Common myeloid progenitor, CD34-positive (primary cell): ENCODE results near the gene ADAM12.

ENCODE experiments used
- CTCF ChIA-PET: fragments of 350-600 bp; sonication (Branson Sonifier 250); formaldehyde crosslinking; loops from one replicate; lab custom pipeline; 2021; ENCODE audit warnings: antibody characterized with exemption; lab: Charles Lee
- POLR2A ChIA-PET: fragments of 350-600 bp; sonication (Branson Sonifier 250); formaldehyde crosslinking; loops from one replicate; lab custom pipeline; 2021; ENCODE audit warnings: antibody characterized with exemption; lab: Charles Lee
- DNase-seq, 3 donors: peaks; one replicate each; pipeline versions ENCODE4 v3.0.0 to v3.0.0-alpha.2; 2013
- H3K27ac ChIP-seq, 2 experiments: 1 replicate in 1 of 2; 2 replicates in 1 of 2; pipeline ENCODE4 v1.7.0; 2013; ENCODE audit warnings: inconsistent platforms in 2 of 2, low read length in 2 of 2, mild to moderate bottlenecking in 2 of 2, low read depth in 1 of 2, moderate library complexity in 1 of 2; ENCODE audit not compliant: severe bottlenecking in 2 of 2, insufficient read depth in 1 of 2, poor library complexity in 1 of 2
- H3K27me3 ChIP-seq, 5 experiments: replicated peaks in 2 of 5; 1 replicate in 3 of 5; 2 replicates in 2 of 5; pipeline versions ENCODE4 v1.6.1 to v1.7.0; 2013; ENCODE audit warnings: low read length in 4 of 5, mild to moderate bottlenecking in 2 of 5, moderate library complexity in 2 of 5, inconsistent platforms in 1 of 5; ENCODE audit not compliant: insufficient read depth in 5 of 5, control insufficient read depth in 4 of 5
- H3K36me3 ChIP-seq, 4 experiments: 1 replicate in 2 of 4; 2 replicates in 2 of 4; pipeline versions ENCODE4 v1.6.1 to v1.7.0; 2013; ENCODE audit warnings: low read length in 3 of 4, control low read depth in 1 of 4, mild to moderate bottlenecking in 1 of 4; ENCODE audit not compliant: control insufficient read depth in 4 of 4, insufficient read depth in 4 of 4
- H3K4me1 ChIP-seq, 4 experiments: 1 replicate in 3 of 4; 2 replicates in 1 of 4; pipeline versions ENCODE4 v1.6.1 to v1.7.1; 2013; ENCODE audit warnings: low read length in 3 of 4, mild to moderate bottlenecking in 3 of 4, control low read depth in 1 of 4, inconsistent platforms in 1 of 4, moderate library complexity in 1 of 4; ENCODE audit not compliant: control insufficient read depth in 4 of 4, insufficient read depth in 4 of 4; ENCODE audit errors: control extremely low read depth in 1 of 4
- H3K4me3 ChIP-seq, 7 experiments: 1 replicate in 4 of 7; 2 replicates in 3 of 7; pipeline versions ENCODE4 v1.5.1 to v1.7.0; 2013; ENCODE audit warnings: mild to moderate bottlenecking in 7 of 7, low read length in 6 of 7, moderate library complexity in 6 of 7, inconsistent platforms in 2 of 7, low read depth in 2 of 7, control low read depth in 1 of 7; ENCODE audit not compliant: insufficient read depth in 4 of 7, control insufficient read depth in 1 of 7; ENCODE audit errors: extremely low read depth in 1 of 7
- H3K9me3 ChIP-seq, 5 experiments: 1 replicate in 4 of 5; 2 replicates in 1 of 5; pipeline versions ENCODE4 v1.6.1 to v1.7.1; 2013; ENCODE audit warnings: low read length in 4 of 5, mild to moderate bottlenecking in 2 of 5, inconsistent platforms in 1 of 5, low read depth in 1 of 5, moderate library complexity in 1 of 5; ENCODE audit not compliant: control insufficient read depth in 4 of 5, insufficient read depth in 2 of 5; ENCODE audit errors: control extremely low read depth in 1 of 5
- WGBS: methylation state at CpG from one replicate; pipeline ENCODE4 v1.1.5; 2013; ENCODE audit not compliant: insufficient coverage; 5-methylcytosine and 5-hydroxymethylcytosine counted together

Gene ADAM12

DNA sequence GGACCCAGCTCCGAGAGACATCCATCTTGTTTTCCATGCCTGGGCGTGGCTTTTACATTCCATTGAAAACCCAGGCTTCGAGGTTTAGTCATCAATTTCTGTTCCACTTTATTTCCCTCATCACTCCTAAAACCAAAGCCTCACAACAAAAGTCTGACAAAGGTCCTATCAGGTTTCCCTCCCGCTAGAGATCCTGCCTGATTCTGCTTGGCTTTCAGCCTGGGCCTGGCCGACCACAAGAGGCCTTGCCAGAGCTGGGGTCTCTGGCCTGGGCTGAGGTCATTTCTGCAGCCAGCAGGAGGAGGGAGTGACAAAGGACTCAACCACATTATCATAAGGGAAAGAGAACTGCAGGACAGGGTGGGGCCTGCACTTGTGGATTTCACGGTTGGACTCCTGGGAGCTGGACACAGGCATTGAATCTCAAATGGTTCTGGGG, 324.9 kb downstream of the ADAM12 start:
- H3K4me3 ChIP-seq, result no peak overlapping the region
- no peaks in the 10 kb centered on the region for H3K4me1 ChIP-seq
- no peak overlapping the region for H3K27ac ChIP-seq
- no peaks in the 10 kb centered on the region for H3K36me3 ChIP-seq
- WGBS, result 100% methylated on average over 5 of the region's 6 CpGs
- peaks cover 0 to 4% (median 2%) of the 10 kb centered on the region in 5 experiments for H3K9me3 ChIP-seq
- CTCF ChIA-PET, result interaction anchor here (1.5 kb wide), 1 partner anchor 9 kb away, joined by 3 read pairs; no protein-coding TSS in a partner anchor
- DNase-seq, result no peak
- peaks cover 0 to 7% (median 5%) of the 10 kb centered on the region in 5 experiments for H3K27me3 ChIP-seq
- POLR2A ChIA-PET, result no interaction called here

DNA sequence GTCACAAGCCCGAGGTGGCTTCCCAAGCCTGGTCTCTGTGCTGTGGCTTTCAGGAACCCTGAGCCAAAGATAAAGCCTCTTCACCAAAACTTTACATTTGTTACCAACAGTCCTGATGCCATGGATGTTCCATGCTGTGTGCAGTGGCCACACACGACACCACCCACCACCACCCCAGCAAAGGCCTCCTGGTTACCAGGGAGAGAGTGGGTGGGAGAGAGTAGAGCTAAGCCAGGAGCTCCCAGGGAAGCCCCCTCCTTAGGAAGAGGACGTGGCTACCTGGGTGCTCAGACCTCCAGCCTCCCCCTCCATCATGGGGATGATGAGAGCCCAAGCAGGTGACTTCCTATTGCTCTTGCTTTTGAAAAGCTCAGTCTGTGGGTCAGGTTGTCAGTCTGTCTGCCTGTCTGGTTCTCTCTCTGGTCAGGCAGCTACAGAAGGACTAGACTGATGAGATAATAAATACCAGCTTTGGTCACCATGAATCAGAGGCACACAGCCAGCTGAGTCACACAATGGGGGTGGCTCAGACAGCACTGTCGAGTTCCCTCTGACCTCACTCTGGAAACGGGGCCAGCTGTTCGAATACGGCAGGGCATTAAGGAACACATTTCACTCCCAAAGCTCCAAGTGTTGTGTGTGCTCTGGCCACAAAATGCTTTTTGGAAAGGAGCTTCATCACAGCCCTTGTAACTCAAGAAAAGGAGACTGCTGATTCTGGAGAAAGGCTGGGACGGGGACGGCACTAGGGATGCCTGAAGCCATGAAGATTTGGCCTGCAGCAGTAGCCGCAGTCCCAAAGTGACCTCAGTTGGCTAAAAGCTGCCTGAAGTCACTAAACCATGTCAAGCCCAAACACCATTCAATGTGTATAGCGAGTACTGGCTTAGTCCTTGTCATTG, 325.9 kb downstream of the ADAM12 start:
- WGBS, result 99% methylated on average over 9 of the region's 11 CpGs
- H3K27ac ChIP-seq, result no peak overlapping the region
- no peaks in the 10 kb centered on the region for H3K36me3 ChIP-seq
- peaks cover 0 to 15% (median 8%) of the 10 kb centered on the region in 5 experiments for H3K27me3 ChIP-seq
- no peaks in the 10 kb centered on the region for H3K4me1 ChIP-seq
- no peak for DNase-seq
- peaks cover 0 to 4% (median 2%) of the 10 kb centered on the region in 5 experiments for H3K9me3 ChIP-seq
- H3K4me3 ChIP-seq, result no peak overlapping the region
- ChIA-PET CTCF (interaction anchor here (1.2 kb wide), 1 partner anchor 49 kb away, joined by 3 read pairs; no protein-coding TSS in a partner anchor), POLR2A (no interaction called here)

DNA sequence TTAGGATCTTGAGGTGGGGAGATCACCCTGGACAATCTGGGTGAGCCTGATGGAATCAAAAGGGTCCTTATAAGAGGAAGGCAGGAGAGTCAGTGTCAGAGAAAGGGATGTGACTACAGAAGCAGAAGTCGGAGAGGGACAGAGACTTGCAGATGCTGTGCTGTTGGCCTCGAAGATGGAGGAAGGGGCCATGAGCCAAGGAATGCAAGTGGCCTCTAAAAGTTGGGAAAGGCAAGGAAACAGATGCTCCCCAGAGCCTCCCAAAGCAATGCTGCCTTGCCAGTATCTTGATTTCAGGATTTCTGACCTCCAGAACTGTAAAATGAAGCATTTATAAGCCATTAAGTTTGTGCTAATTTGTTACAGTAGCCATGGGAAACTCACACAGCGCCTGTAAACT, 326.8 kb downstream of the ADAM12 start:
- Histone ChIP-seq H3K27me3 (peaks cover 0 to 14% (median 8%) of the 10 kb centered on the region in 5 experiments), H3K9me3 (peaks cover 0 to 4% (median 2%) of the 10 kb centered on the region in 5 experiments), H3K36me3 (no peaks in the 10 kb centered on the region), H3K4me3 (no peak overlapping the region), H3K4me1 (no peaks in the 10 kb centered on the region), H3K27ac (no peak overlapping the region)
- no peak for DNase-seq
- ChIA-PET CTCF (interaction anchor here (1.2 kb wide), 1 partner anchor 48 kb away, joined by 3 read pairs; no protein-coding TSS in a partner anchor), POLR2A (no interaction called here)
- 59% methylated on average over 3 of the region's 3 CpGs for WGBS

DNA sequence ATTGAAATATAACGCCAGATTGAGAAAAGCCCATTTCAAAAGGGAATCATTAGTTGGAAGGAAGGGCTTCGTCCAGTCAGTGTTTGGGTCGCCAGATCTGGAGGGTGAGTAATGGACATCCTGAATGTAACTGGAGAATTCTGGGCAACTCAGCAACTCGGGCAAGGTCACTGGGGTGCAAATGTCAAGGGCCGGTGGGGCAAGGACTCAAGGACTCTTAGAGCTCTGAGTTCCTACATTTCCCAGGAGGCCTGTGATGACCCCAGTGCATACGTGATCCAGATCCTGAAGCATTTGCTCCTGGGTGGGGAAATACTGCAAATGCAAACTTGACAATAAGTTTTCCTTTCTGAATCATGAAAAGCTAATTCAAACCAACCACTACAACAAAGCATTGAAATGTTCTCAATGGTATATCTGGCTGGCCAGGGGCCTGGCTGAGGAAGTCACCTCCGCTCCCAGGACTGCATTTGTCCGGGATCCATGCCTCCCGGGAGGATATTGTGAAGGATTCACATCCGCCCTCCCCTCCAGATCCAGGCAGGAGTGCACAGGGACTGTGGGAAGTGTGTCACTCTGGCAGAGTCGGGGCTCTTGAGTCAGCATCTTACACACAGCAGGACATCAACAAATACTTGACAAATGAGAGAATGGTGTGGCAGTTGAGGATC, 327.9 kb downstream of the ADAM12 start:
- H3K9me3 ChIP-seq, result peaks cover 0 to 4% (median 2%) of the 10 kb centered on the region in 5 experiments
- POLR2A ChIA-PET, result no interaction called here
- H3K36me3 ChIP-seq, result no peaks in the 10 kb centered on the region
- H3K27ac ChIP-seq, result no peak overlapping the region
- H3K4me1 ChIP-seq, result no peaks in the 10 kb centered on the region
- CTCF ChIA-PET, result no interaction called here
- 97% methylated on average over 9 of the region's 11 CpGs for WGBS
- no peak overlapping the region for H3K4me3 ChIP-seq
- peaks cover 0 to 13% (median 8%) of the 10 kb centered on the region in 5 experiments for H3K27me3 ChIP-seq
- DNase-seq, result no peak

DNA sequence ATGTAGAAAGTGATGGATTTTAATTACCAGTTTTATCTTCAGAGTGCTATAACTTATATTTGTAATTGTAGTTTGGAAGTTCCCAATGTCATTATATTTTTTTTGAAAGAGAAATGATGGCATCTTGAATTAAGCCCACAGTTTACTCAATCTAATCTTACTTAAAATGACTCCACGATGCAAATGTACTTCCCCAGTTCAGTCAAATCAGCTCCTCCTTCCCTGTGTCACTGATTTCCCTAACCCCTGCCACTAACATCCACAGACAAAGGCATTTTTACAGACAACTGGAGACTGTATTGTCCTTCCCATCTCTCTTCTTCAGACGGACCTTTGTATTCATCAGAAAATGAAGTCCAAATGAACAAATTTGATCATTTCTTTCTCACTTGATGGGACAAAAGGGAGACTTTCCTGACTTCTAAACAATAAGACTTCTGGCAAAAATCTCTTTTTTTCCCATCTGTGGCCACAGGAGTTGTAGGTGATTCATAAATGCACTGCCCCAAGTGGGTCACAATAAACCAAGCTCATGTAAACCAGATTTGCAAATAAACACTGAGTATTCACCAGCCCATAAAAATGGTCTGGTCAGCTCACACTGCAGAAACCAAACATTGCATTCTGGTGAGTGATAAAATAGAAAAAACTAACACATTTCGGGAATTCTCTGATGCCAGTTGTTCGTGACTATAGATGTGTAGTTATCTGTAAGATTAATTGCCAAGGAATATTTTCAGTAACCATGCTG, 329.0 kb downstream of the ADAM12 start:
- POLR2A ChIA-PET, result interaction anchor here (0.6 kb wide), 1 partner anchor 25 kb away, joined by 3 read pairs; no protein-coding TSS in a partner anchor
- WGBS, result 42% methylated on average over 2 of the region's 4 CpGs

DNA sequence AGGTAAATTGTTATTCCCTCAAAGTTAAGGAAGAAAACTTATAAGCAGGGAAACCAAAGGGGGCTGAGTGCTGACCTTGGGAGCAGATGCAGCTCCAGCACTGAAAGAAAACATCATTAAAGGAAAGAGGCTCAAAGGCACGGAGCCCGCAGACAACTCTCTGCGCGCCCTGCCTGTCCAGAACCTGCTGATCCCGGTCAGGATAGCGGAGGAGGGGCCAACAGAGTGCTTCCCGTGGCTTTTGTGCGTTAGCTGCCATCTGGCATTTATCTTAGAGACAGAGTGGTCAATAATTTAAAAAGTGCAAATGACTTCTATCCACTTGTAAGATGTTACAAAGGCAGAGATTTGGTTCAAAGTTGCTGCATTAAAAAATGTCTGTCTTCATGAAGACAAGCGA, 329.8 kb downstream of the ADAM12 start:
- Histone ChIP-seq H3K4me1 (no peaks in the 10 kb centered on the region), H3K36me3 (no peaks in the 10 kb centered on the region), H3K27ac (no peak overlapping the region), H3K4me3 (no peak overlapping the region), H3K27me3 (peaks cover 0 to 13% (median 8%) of the 10 kb centered on the region in 5 experiments), H3K9me3 (peaks cover 0 to 4% (median 2%) of the 10 kb centered on the region in 5 experiments)
- DNase-seq, result no peak
- 32% methylated on average over 8 of the region's 9 CpGs for WGBS
- CTCF ChIA-PET, result no interaction called here
- POLR2A ChIA-PET, result no interaction called here

More for the DNA sequence above, 329.0 kb downstream of the ADAM12 start:
- DNase-seq, result no peak
- H3K4me1 ChIP-seq, result no peaks in the 10 kb centered on the region
- H3K9me3 ChIP-seq, result peaks cover 0 to 4% (median 2%) of the 10 kb centered on the region in 5 experiments
- peaks cover 0 to 13% (median 8%) of the 10 kb centered on the region in 5 experiments for H3K27me3 ChIP-seq
- H3K4me3 ChIP-seq, result no peak overlapping the region
- CTCF ChIA-PET, result no interaction called here
- no peaks in the 10 kb centered on the region for H3K36me3 ChIP-seq
- H3K27ac ChIP-seq, result no peak overlapping the region
